Mesendoderm (in vitro differentiated cells): ENCODE data around the gene SLC9C1. TPM values are rescaled to one million over a fixed set of nuclear protein-coding genes. Genes with fewer than 3 reads are reported as not detected.

Experiments
- DNase-seq: peaks from one replicate; pipeline ENCODE4 v3.0.0; 2013
- H2AK5ac ChIP-seq: 2 replicates; pipeline ENCODE4 v1.6.1; 2013; ENCODE audit warnings: low read length, inconsistent platforms
- H2BK120ac ChIP-seq: 2 replicates; pipeline ENCODE4 v1.6.1; 2013; ENCODE audit warnings: low read depth, mild to moderate bottlenecking, low read length, moderate library complexity, mixed read lengths
- H2BK15ac ChIP-seq: replicated peaks from 2 replicates; pipeline ENCODE4 v1.6.1; 2013; ENCODE audit warnings: low read depth, mild to moderate bottlenecking, moderate library complexity
- H2BK5ac ChIP-seq: 2 replicates; pipeline ENCODE4 v1.6.1; 2013; ENCODE audit warnings: low read length, inconsistent platforms
- H3K18ac ChIP-seq: 2 replicates; pipeline ENCODE4 v1.6.1; 2013; ENCODE audit warnings: mild to moderate bottlenecking, low read length, mixed read lengths
- H3K23ac ChIP-seq: one replicate; pipeline ENCODE4 v1.6.1; 2013; ENCODE audit warnings: low read length
- H3K27ac ChIP-seq: 2 replicates; pipeline ENCODE4 v1.5.1; 2013; ENCODE audit warnings: low read depth, mild to moderate bottlenecking, inconsistent platforms, low read length, moderate library complexity
- H3K27me3 ChIP-seq: 2 replicates; pipeline ENCODE4 v1.6.1; 2013; ENCODE audit warnings: low read length, control low read depth, mild to moderate bottlenecking, inconsistent platforms; ENCODE audit not compliant: insufficient read depth, poor library complexity
- H3K36me3 ChIP-seq: 2 replicates; pipeline ENCODE4 v1.6.1; 2013; ENCODE audit warnings: low read length, inconsistent platforms; ENCODE audit not compliant: control insufficient read depth, insufficient read depth
- H3K4ac ChIP-seq: one replicate; pipeline ENCODE4 v1.6.1; 2013; ENCODE audit warnings: low read depth, mild to moderate bottlenecking, low read length, moderate library complexity
- H3K4me1 ChIP-seq: 2 replicates; pipeline ENCODE4 v1.6.1; 2013; ENCODE audit warnings: low read depth, low read length, inconsistent platforms; ENCODE audit not compliant: control insufficient read depth
- H3K4me2 ChIP-seq: 2 replicates; pipeline ENCODE4 v1.6.1; 2013; ENCODE audit warnings: low read length
- H3K4me3 ChIP-seq: 2 replicates; pipeline ENCODE4 v1.5.1; 2013; ENCODE audit warnings: mild to moderate bottlenecking, low read length
- H3K56ac ChIP-seq: one replicate; pipeline ENCODE4 v1.6.1; 2013; ENCODE audit warnings: low read length
- H3K79me1 ChIP-seq: 2 replicates; pipeline ENCODE4 v1.6.1; 2013; ENCODE audit warnings: low read length, inconsistent platforms
- H3K79me2 ChIP-seq: 2 replicates; pipeline ENCODE4 v1.6.1; 2013; ENCODE audit warnings: mild to moderate bottlenecking, low read length; ENCODE audit not compliant: control insufficient read depth, insufficient read depth
- H3K9ac ChIP-seq: 2 replicates; pipeline ENCODE4 v1.6.1; 2013; ENCODE audit warnings: low read length, inconsistent platforms
- H4K5ac ChIP-seq: one replicate; pipeline ENCODE4 v1.6.1; 2013; ENCODE audit warnings: low read length
- H4K8ac ChIP-seq: one replicate; pipeline ENCODE4 v1.6.1; 2013; ENCODE audit warnings: low read depth, mild to moderate bottlenecking, control low read depth, low read length, moderate library complexity
- WGBS: extraction: QIAGEN DNeasy Blood & Tissue Kit; methylation state at CpG from one replicate; pipeline ENCODE4 v1.1.7; 2013; ENCODE audit warnings: low lambda C conversion rate, missing lambda C conversion rate; ENCODE audit not compliant: insufficient coverage; ENCODE audit errors: extremely low coverage; 5-methylcytosine and 5-hydroxymethylcytosine counted together
- small RNA-seq: library from polyadenylated mRNA; stranded (forward); fragments of <200 nt; extraction: miRNeasy Mini kit (QIAGEN cat#:217004); gene quantifications from one replicate; pipeline ENCODE3, GENCODE V24; 2013; ENCODE audit not compliant: insufficient read depth

The SLC9C1 gene

DNA sequence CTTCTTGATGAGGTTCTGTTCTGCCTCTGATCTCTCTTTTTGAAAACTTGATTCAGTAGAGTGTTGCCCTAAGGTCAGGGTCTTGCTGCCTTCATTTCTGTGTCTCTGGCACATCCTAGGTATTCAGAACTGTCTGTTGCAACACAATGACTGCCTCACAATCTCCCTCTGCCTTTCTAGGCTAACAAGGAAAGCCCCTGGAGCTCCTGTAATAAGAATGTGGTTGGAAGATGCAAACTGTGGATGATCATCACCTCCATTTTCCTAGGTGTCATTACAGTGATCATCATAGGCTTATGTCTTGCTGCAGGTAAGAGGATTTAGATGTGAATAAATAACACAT, 200.9 kb downstream of the SLC9C1 start:
- Histone ChIP-seq H3K79me2 (peaks cover 4% of the 10 kb centered on the region), H3K27ac (peak overlapping the region; percentile 6), H3K23ac (no peak overlapping the region), H4K5ac (no peak overlapping the region), H2BK120ac (no peak overlapping the region), H3K9ac (no peak overlapping the region), H3K4me1 (peaks cover 8% of the 10 kb centered on the region), H2BK5ac (no peak overlapping the region), H3K4ac (no peak overlapping the region), H3K4me3 (no peak overlapping the region), H2BK15ac (no peak overlapping the region), H4K8ac (no peak overlapping the region), H2AK5ac (no peak overlapping the region), H3K18ac (no peak overlapping the region), H3K79me1 (peaks cover 2% of the 10 kb centered on the region), H3K27me3 (no peaks in the 10 kb centered on the region), H3K56ac (no peak overlapping the region), H3K36me3 (no peaks in the 10 kb centered on the region), H3K4me2 (no peak overlapping the region)
- DNase-seq = peak; percentile 77

DNA sequence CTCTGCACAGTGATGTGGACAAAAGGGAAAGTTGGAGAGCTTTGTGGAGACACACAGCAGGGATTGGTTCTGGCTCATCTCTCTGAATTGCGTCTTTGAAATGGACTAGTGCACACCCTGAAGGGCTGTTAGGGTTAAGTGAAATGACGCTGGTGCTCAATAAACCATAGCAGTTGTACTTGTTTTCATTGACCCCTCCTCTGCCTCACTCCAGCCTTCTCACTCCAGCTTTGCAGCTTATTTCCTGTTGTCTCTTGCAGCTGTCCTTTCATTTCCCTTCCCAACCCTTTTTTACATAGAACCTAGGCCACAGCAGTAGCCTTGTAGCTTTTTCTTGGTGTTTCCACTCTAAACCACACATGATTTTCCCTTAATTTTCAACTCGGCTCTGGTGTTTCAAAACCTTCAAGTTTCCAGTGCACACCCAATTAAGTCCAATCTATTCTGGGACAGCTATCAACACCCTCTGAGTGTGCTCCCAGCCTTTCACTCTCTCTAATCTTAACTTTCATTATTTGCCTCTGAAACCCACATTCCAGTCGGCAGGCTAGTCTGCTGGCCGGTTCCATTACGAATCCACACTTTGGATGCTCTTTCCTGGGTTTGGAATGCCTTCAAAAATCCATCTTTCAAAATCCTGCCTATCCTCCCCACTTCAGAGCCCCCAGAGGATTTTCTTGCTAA, 201.4 kb downstream of the SLC9C1 start:
- Histone ChIP-seq H3K4me1 (peaks cover 13% of the 10 kb centered on the region), H4K8ac (no peak overlapping the region), H3K9ac (no peak overlapping the region), H3K4me3 (no peak overlapping the region), H3K56ac (no peak overlapping the region), H3K27ac (peak overlapping the region; percentile 6), H3K4ac (no peak overlapping the region), H3K36me3 (no peaks in the 10 kb centered on the region), H3K27me3 (no peaks in the 10 kb centered on the region), H3K18ac (peak overlapping the region; percentile 64), H2BK15ac (no peak overlapping the region), H2BK5ac (no peak overlapping the region), H3K23ac (no peak overlapping the region), H2AK5ac (no peak overlapping the region), H3K79me2 (peaks cover 8% of the 10 kb centered on the region), H3K4me2 (no peak overlapping the region), H3K79me1 (peaks cover 6% of the 10 kb centered on the region), H4K5ac (no peak overlapping the region), H2BK120ac (no peak overlapping the region)
- no CpG with 5 or more reads among the region's 6 CpGs for WGBS
- DNase-seq = peak; percentile 85

DNA sequence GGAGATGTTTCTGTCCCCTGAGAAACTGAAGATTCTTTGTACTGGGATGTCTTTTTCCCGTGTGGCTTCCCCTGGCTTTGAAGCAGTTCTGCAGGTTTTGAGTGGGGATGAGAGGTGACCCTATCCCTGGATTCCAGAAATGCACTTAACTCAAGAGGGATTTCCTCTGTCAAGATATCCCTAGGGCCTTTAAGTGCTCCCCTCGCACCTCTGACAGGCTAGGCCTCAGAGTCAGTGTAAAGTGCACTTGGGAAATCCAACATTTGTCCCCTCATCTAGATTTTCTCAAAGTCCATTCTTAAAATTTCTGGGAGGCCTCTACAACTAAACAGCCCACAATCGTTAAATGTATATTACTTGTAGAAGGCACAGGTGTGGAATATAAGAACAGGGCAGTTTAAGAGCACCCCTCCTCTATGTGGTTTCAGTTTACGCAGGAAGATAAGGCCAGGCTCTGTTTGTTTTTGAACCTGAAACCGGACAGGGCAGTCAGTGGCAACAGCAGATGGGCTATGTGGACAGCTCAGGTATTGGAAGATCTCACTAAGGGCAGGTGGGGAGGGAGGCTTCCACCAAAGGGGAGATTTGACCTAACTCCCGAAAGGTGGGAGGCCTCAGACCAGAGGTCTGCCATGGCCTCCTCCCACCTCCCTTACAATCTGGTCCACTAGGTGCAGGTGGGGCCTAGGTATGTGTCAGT, 203.0 kb downstream of the SLC9C1 start:
- peaks cover 14% of the 10 kb centered on the region for H3K4me1 ChIP-seq

More for the DNA sequence above, 203.0 kb downstream of the SLC9C1 start:
- H3K27me3 ChIP-seq = no peaks in the 10 kb centered on the region
- no peak overlapping the region for H3K4ac ChIP-seq
- peaks cover 6% of the 10 kb centered on the region for H3K79me1 ChIP-seq
- no peak overlapping the region for H4K5ac ChIP-seq
- no peak overlapping the region for H4K8ac ChIP-seq
- H3K4me2 ChIP-seq = no peak overlapping the region
- no peaks in the 10 kb centered on the region for H3K36me3 ChIP-seq
- no peak overlapping the region for H2BK5ac ChIP-seq
- no peak overlapping the region for H2BK120ac ChIP-seq
- no peak overlapping the region for H2BK15ac ChIP-seq
- DNase-seq = no peak
- WGBS = no CpG with 5 or more reads among the region's 6 CpGs
- peaks cover 8% of the 10 kb centered on the region for H3K79me2 ChIP-seq
- H3K27ac ChIP-seq = no peak overlapping the region
- H3K56ac ChIP-seq = no peak overlapping the region
- H3K23ac ChIP-seq = no peak overlapping the region
- H3K9ac ChIP-seq = no peak overlapping the region
- H2AK5ac ChIP-seq = no peak overlapping the region
- H3K4me3 ChIP-seq = no peak overlapping the region
- H3K18ac ChIP-seq = no peak overlapping the region

Small RNA genes lying within 50 kb of the gene (small RNA-seq; reads per million reads assigned to genes)
- gene MIR567 = not detected
